Effector memory CD8-positive, alpha-beta T cell (primary cell): Measurements from ENCODE around the gene SECTM1.

Experiments
- ATAC-seq: fragments of 150-1000 bp; cut with Tn5 transposase; replicated peaks from 2 replicates; pipeline ENCODE4 v1.10.0; 2021; ENCODE audit warnings: mild to moderate bottlenecking, moderate library complexity
- DNase-seq, 3 experiments: peaks; one replicate each; pipeline ENCODE4 v3.0.0; 2021
- H3K27ac Mint-ChIP-seq, 2 donors: one replicate each; pipeline ENCODE4 v1.8.0; 2022; ENCODE audit warnings: mild to moderate bottlenecking in 2 of 2, mixed read lengths in 2 of 2, moderate library complexity in 2 of 2
- H3K27me3 Mint-ChIP-seq, 2 donors: one replicate each; pipeline ENCODE4 v1.8.0; 2022; ENCODE audit warnings: mixed read lengths in 2 of 2
- H3K36me3 Mint-ChIP-seq: one replicate; pipeline ENCODE4 v1.8.0; 2022; ENCODE audit warnings: mild to moderate bottlenecking, moderate library complexity, mixed read lengths; ENCODE audit not compliant: insufficient read depth
- H3K4me1 Mint-ChIP-seq, 2 donors: one replicate each; pipeline ENCODE4 v1.8.0; 2022; ENCODE audit warnings: low read depth in 2 of 2, mixed read lengths in 2 of 2
- H3K4me3 Mint-ChIP-seq, 2 donors: one replicate each; pipeline ENCODE4 v1.8.0; 2022; ENCODE audit warnings: mild to moderate bottlenecking in 2 of 2, mixed read lengths in 2 of 2, moderate library complexity in 2 of 2
- H3K9me3 Mint-ChIP-seq, 2 donors: one replicate each; pipeline ENCODE4 v1.8.0; 2022; ENCODE audit warnings: mixed read lengths in 2 of 2

The SECTM1 gene

DNA sequence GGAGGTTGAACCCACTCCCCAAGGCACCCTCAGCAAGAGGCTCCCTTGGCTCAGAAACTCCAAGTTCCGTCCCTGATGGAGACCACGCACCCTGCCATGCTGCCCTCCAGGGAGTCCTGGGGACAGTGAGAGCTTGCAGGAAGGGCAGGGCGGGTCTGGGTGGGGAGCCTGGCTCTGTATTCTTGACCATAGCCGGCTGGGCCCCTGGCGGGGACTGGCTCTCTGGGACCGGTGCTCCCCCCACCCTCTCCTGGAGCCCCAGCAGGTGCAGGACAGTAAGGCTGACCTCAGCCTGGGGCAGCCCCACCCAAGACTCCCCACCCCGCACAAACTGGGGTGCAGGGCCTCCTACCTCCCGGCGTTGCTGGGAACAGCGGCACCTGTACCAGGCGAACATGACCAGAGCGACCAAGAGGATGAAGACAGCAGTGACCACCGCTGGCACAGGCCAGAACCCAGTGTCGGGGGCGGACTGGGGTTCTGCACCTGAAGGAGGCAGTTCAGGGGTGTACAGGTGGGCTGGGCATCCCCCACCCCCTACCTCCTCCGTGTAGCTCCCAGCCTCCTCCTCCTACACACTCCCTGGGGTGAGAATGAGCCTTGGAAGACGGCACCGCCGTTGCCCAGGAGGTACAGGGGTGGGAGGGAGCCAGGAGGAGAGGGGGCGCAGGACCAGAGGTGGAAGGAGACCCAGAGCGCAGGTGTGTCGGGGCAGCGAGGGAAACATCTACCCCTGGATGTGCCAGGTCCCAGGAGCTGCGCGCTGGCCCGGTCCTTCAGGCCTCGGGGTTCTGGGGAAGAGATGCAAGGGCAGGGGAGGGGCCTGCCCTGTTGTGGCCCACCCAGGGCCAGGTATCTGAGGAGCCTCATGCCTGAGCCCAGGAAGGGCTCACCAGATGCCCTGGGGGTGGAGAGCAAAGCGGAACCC, 10.8 kb downstream of the SECTM1 start:
- H3K27ac Mint-ChIP-seq, result peak overlapping the region; percentile 44 to 49
- no peak for DNase-seq
- peaks cover 4 to 7% of the 10 kb centered on the region in 2 donors for H3K4me1 Mint-ChIP-seq
- no peaks in the 10 kb centered on the region for H3K27me3 Mint-ChIP-seq
- H3K36me3 Mint-ChIP-seq, result peaks cover 12% of the 10 kb centered on the region
- no peak overlapping the region for H3K4me3 Mint-ChIP-seq
- ATAC-seq, result no peak
- no peaks in the 10 kb centered on the region for H3K9me3 Mint-ChIP-seq

DNA sequence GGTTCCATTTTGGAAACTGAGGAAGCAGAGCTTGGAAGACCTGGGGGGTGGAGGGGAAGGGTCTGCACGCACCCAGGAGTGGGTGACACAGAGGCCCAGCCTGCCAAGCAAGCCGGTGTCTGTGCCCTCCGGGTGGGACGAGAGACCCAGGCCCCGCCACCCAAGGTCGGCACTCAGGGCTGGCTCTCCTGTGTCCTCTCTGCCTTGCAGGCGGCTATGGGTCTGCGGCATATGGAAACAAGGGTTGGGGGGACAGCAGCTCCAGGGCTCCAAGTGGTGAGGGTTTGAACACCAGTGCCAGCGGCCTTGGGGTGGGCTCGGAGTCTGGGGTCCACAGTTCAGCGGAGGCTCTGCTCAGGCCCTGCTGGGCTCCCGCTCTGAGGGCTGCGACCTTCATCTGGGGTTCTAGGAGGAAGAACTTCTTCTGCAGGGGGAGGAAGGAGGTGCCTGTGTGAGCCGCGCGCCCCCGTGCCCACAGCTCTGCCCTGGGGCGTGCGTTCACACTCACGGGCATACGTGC, 11.6 kb downstream of the SECTM1 start:
- Mint-ChIP-seq H3K27ac (peak overlapping the region; percentile 44 to 73), H3K4me1 (peaks cover 7 to 11% of the 10 kb centered on the region in 2 donors), H3K36me3 (peaks cover 16% of the 10 kb centered on the region), H3K27me3 (no peaks in the 10 kb centered on the region), H3K9me3 (no peaks in the 10 kb centered on the region), H3K4me3 (no peak overlapping the region)
- ATAC-seq, result no peak
- no peak for DNase-seq

DNA sequence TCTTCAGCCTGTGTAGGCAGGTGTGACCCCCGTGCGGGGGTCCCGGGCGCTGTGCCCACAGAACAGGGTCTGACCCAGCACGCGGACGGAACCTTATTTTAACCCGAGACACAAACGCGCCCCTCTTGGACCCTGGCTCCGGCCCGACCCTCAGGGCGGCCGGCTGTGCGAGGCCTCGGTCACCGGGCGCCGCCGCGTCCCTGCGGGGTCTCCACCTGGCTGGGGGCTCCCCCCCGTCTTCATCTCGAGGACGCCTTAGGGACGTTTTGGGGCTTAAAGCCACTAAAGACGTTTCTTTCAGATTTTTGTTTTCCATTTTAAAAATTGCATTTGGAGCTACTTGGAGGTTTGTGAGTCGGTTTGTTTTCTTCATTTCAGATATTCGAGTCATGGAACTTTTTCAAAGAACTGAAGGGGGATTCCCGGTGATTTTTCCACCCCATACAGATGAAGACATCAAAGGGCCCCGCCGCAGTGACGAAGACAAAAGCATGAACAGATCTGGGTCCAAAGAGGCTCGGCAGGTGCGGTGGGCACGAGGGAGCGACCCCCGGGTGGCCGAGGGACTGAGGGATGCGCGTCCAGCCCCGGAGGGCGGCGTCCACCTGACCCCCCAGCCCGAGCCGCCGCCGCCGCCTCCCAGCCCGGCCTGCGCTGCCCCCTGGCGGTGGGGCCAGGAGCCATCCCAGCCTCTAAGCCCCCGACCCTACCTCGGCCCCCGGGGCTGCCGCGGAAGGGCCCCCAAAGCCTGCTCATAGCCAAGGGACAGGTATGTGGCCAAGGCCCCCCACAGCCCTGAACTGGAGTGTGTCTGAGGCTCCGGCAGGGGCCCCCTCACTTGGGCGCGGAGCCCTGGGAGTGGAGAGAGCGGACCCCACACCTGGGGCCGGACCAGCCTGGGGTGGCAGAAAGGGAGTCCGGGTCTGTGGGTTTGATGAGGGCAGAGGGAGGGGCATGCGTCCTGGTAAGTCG, 12.3 kb downstream of the SECTM1 start:
- Mint-ChIP-seq H3K4me3 (peak overlapping the region; percentile 67 to 69), H3K27ac (peak overlapping the region; percentile 73 to 81), H3K9me3 (no peaks in the 10 kb centered on the region), H3K4me1 (peaks cover 7 to 15% of the 10 kb centered on the region in 2 donors), H3K27me3 (no peaks in the 10 kb centered on the region), H3K36me3 (peaks cover 21% of the 10 kb centered on the region)
- ATAC-seq (peak; percentile 63), DNase-seq (peak; percentile 59 to 71 (median 71))

DNA sequence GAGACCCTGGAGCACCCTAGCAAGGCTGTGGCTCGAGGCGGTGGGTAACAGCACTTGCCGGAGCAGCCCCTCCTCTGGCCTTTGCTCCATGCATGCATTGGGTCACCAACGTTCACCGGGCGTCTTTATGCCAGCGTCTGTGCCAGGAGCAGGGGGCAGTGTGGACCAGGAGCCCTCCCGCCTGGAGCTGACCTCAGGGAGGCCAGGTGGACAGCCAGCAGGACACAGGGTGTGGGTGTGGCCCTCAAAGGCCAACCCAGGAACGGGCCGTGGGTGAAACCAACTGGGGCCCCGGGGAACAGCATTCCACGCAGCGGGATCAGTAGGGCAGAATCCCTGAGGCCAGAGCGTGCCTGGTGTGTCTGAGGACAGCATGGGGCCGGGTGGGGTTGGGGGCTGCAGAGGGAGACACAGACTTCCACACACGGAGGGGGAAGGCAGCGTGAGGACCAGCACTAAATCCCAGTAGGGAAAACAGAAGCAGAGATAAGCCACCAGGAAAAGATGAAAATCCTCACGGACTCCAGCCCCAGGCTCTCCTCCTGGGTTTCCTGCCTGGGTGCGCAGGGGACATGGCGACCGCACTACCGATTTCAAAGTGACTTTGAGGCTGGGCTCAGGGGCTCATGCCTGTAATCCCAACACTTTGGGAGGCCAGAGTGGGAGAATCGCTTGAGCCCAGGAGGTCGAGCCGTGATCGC, 13.3 kb downstream of the SECTM1 start:
- H3K27ac Mint-ChIP-seq, result peak overlapping the region in 1 of 2 donors; percentile 73
- ATAC-seq (no peak), DNase-seq (no peak)
- H3K9me3 Mint-ChIP-seq, result no peaks in the 10 kb centered on the region
- peak overlapping the region; percentile 53 to 67 for H3K4me3 Mint-ChIP-seq
- H3K36me3 Mint-ChIP-seq, result peaks cover 21% of the 10 kb centered on the region
- H3K4me1 Mint-ChIP-seq, result peaks cover 15 to 23% of the 10 kb centered on the region in 2 donors
- H3K27me3 Mint-ChIP-seq, result no peaks in the 10 kb centered on the region

DNA sequence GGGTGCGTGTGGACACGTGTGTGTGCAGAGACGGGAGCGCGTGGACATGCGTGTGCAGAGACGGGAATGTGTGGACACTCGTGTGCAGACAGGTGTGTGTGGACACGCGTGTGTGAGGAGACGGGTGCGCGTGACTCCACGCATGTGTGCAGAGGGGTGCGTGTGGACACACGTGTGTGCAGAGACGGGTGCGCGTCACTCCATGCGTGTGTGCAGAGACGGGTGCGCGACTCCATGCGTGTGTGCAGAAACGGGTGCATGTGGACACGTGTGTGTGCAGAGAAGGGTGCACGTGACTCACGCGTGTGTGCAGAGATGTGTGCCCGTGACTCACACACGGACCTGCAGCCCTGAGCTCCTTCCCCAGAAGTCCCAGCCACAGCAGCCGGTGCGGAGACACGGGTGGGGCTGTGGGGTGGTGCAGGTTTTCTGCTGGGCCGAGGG, 13.9 kb downstream of the SECTM1 start:
- no peak overlapping the region for H3K27ac Mint-ChIP-seq
- H3K4me1 Mint-ChIP-seq, result peaks cover 15 to 18% of the 10 kb centered on the region in 2 donors
- H3K4me3 Mint-ChIP-seq, result no peak overlapping the region
- no peaks in the 10 kb centered on the region for H3K9me3 Mint-ChIP-seq
- no peak for DNase-seq
- H3K36me3 Mint-ChIP-seq, result peaks cover 21% of the 10 kb centered on the region
- ATAC-seq, result no peak
- H3K27me3 Mint-ChIP-seq, result no peaks in the 10 kb centered on the region

DNA sequence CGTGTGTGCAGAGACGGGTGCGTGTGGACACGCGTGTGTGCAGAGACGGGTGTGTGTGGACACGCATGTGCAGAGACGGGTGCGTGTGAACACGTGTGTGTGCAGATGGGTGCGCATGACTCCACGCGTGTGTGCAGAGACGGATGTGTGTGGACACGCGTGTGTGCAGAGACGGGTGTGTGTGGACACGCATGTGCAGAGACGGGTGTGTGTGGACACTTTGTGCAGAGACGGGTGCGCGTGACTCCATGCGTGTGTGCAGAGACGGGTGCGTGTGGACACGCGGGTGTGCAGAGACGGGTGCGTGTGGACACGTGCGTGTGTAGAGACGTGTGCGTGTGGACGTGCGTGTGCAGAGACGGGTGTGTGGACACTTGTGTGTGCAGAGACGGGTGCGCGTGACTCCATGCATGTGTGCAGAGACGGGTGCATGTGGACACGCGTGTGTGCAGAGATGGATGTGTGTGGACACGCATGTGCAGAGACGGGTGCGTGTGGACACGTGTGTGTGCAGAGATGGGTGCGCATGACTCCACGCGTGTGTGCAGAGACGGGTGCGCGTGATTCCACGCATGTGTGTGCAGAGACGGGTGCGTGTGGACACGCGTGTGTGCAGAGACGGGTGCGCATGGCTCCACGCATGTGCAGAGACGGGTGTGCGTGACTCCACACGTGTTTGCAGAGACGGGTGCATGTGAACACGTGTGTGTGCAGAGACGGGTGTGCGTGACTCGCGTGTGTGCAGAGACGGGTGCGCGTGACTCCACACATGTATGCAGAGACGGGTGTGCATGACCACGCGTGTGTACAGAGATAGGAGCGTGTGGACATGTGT, 14.6 kb downstream of the SECTM1 start:
- no peak for DNase-seq
- no peak overlapping the region for H3K27ac Mint-ChIP-seq
- peaks cover 23% of the 10 kb centered on the region for H3K36me3 Mint-ChIP-seq
- no peak overlapping the region for H3K4me3 Mint-ChIP-seq
- no peak for ATAC-seq
- peaks cover 15 to 19% of the 10 kb centered on the region in 2 donors for H3K4me1 Mint-ChIP-seq
- no peaks in the 10 kb centered on the region for H3K27me3 Mint-ChIP-seq
- no peaks in the 10 kb centered on the region for H3K9me3 Mint-ChIP-seq

DNA sequence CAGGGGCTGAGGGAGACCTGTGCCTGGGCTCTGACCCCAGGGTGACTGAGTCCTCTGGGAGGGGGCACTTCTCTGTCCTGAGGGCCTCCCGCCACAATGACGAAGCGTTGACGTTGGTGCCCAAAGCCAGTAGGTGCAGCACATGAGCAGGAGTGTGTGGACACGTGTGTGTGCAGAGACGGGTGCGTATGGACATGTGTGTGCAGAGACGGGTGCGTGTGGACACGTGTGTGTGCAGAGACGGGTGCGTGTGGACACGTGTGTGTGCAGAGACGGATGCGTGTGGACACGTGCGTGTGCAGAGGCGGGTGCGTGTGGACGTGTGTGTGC, 15.4 kb downstream of the SECTM1 start:
- H3K27ac Mint-ChIP-seq, result no peak overlapping the region

DNA sequence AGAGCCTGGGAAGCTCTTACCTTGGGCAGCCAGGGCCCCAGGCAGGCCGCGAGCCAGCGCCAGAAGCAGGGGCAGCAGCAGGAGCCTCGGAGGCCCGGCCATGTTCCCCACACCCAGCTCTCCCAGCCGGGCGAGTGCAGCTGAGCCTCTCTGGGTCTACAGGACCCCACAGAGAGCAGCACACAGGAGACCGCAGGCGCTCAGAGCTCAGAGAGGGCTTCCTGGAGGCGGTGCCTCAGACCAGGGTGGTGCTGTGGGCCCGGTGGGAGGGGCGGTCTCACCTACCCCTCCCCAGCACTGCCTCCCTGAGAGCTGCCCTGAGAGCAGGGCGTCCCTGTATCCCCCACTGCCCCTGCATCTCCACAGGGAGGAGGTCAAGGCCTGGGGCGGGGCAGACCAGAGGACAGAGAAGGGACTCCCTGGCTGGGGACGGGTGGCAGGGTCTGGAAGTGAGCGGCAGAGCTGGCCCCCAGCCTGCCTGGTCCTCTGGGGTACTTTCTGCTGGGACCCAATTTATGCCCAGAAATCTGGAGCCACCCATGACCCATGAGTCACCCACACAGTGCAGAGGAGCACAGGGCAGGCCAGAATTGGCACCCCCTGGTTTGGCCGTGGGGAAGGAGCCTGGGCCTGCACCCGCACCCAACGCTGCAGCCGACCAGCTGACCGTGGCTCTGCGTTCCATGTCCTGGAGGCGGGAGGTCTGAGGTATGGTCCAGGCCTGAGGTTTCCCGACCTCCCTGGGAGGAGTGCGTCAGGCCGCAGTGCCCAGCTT, 16.0 kb downstream of the SECTM1 start, which contains the start of gene CD7:
Gene CD7 (minus strand): TSS at position 215 of the 775 bp plus-strand sequence. CDS start 113 bp downstream, at position 102.
- Mint-ChIP-seq H3K4me3 (peak within 1 kb of the TSS in 1 of 2 donors; percentile 91), H3K4me1 (peaks cover 15 to 21% of the 10 kb centered on the region in 2 donors)
- ATAC-seq, result peak; percentile 78

More for the DNA sequence above, 15.4 kb downstream of the SECTM1 start:
- no peaks in the 10 kb centered on the region for H3K27me3 Mint-ChIP-seq
- ATAC-seq, result no peak
- peaks cover 15 to 21% of the 10 kb centered on the region in 2 donors for H3K4me1 Mint-ChIP-seq
- no peak overlapping the region for H3K4me3 Mint-ChIP-seq
- H3K36me3 Mint-ChIP-seq, result peaks cover 32% of the 10 kb centered on the region
- no peak for DNase-seq
- H3K9me3 Mint-ChIP-seq, result no peaks in the 10 kb centered on the region

DNA sequence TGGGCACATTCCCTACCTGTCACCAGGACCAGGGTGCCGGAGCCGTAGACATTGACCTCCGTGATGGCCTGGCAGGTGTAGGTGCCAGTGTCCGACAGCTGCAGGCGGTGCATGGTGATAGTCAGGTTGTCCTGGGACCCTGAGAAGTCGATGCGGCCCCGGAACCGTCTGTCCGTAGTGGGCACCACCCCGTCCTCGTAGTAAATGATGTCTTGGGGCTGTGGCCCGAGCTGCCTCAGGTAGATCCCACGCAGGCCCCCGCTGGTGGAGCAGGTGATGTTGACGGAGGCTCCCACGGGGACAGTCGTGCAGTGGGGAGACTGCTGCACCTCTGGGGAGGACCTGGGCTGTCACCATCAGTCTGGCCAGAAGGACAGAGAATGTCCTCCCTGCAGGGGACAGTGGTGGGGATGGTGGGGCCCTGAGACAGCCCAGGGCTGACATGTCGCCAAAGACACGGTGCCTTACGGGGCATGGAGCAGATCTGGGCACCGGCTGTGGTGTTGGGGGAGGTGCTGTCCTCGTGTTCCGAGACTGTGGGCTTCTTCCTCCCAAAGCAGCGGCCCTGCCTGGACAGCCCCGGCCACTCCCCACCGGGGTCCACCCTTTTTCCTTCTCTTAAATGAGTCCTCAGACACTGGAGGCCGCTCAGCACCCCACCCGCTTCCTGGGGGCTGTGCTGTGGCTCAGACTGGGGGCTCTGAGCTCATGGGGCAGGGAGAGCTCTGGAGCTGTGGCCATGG, 16.7 kb downstream of the SECTM1 start:
- Mint-ChIP-seq H3K9me3 (no peaks in the 10 kb centered on the region), H3K27me3 (no peaks in the 10 kb centered on the region), H3K36me3 (peaks cover 32% of the 10 kb centered on the region), H3K4me3 (peak overlapping the region in 1 of 2 donors; percentile 91), H3K27ac (no peak overlapping the region), H3K4me1 (peaks cover 15 to 21% of the 10 kb centered on the region in 2 donors)
- ATAC-seq (peak; percentile 18), DNase-seq (no peak)

More for the DNA sequence above, 16.0 kb downstream of the SECTM1 start, which contains the start of gene CD7:
- DNase-seq, result peak; percentile 50 to 58 (median 54)
- H3K36me3 Mint-ChIP-seq, result peaks cover 33% of the 10 kb centered on the region
- no peak within 1 kb of the TSS for H3K27ac Mint-ChIP-seq
- H3K27me3 Mint-ChIP-seq, result no peaks in the 10 kb centered on the region
- H3K9me3 Mint-ChIP-seq, result no peaks in the 10 kb centered on the region

DNA sequence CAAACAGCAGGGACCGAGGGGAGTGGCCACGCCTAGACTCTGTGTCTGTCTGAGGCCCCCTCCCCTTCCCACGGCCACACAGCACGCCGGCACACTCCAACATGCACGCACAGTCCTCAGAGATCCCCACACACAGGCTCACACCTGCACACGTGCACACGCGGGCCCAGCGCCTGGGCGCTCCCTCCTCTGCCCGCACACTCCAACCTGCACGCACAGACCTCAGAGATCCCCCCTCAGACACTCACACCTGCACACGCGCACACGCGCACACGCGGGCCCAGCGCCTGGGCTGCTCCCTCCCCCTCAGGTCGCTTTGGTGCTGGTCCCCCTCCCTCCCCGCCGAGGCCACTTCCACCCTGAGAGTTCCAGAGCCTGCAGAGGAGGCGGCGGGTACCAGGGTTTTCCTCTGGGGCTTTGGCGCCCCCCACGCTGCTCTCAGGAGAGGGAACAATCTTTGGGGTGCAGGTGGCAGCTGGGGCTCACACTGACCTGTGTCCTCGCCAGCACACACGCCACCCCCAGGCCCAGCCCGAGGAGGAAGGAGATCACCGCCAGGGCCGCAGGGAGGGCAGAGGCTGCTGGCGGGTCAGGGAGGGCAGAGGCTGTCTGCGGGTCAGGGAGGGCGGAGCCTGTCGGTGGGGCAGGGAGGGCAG, 17.7 kb downstream of the SECTM1 start:
- DNase-seq (peak in 1 of 3 experiments; percentile 25), ATAC-seq (peak; percentile 47)
- no peaks in the 10 kb centered on the region for H3K27me3 Mint-ChIP-seq
- no peak overlapping the region for H3K27ac Mint-ChIP-seq
- H3K4me3 Mint-ChIP-seq, result peak overlapping the region in 1 of 2 donors; percentile 91
- no peaks in the 10 kb centered on the region for H3K9me3 Mint-ChIP-seq
- H3K4me1 Mint-ChIP-seq, result peaks cover 12 to 18% of the 10 kb centered on the region in 2 donors
- peaks cover 32% of the 10 kb centered on the region for H3K36me3 Mint-ChIP-seq
